Mucosa of stomach (tissue), 1 donor: ENCODE results near the gene PDE4B.

Source experiments
- H3K27me3 ChIP-seq: one replicate; pipeline ENCODE4 v1.7.0; 2013; ENCODE audit warnings: mild to moderate bottlenecking, low read length; ENCODE audit not compliant: control insufficient read depth, insufficient read depth
- H3K36me3 ChIP-seq: one replicate; pipeline ENCODE4 v1.7.0; 2013; ENCODE audit warnings: low read length; ENCODE audit not compliant: control insufficient read depth, insufficient read depth
- H3K4me1 ChIP-seq: one replicate; pipeline ENCODE4 v1.7.0; 2013; ENCODE audit warnings: mild to moderate bottlenecking, low read length; ENCODE audit not compliant: control insufficient read depth, insufficient read depth
- H3K4me3 ChIP-seq: one replicate; pipeline ENCODE4 v1.7.0; 2013; ENCODE audit warnings: low read length
- H3K9ac ChIP-seq: one replicate; pipeline ENCODE4 v1.7.0; 2013; ENCODE audit warnings: mild to moderate bottlenecking, low read length, moderate library complexity
- H3K9me3 ChIP-seq: one replicate; pipeline ENCODE4 v1.7.0; 2013; ENCODE audit warnings: mild to moderate bottlenecking, low read length, moderate library complexity; ENCODE audit not compliant: control insufficient read depth
- donor health status: Pancreatic carcinoma.

The PDE4B gene

GRCh38 chr1:66012106-66012784 lies 219.6 kb downstream of the PDE4B start:
- no peaks in the 10 kb centered on the region for H3K9me3 ChIP-seq
- H3K4me1 ChIP-seq, result no peaks in the 10 kb centered on the region
- no peak overlapping the region for H3K4me3 ChIP-seq
- no peak overlapping the region for H3K9ac ChIP-seq
- no peaks in the 10 kb centered on the region for H3K27me3 ChIP-seq
- H3K36me3 ChIP-seq, result no peaks in the 10 kb centered on the region

GRCh38 chr1:66013371-66013770 lies 220.7 kb downstream of the PDE4B start:
- Histone ChIP-seq H3K9ac (no peak overlapping the region), H3K4me1 (no peaks in the 10 kb centered on the region), H3K36me3 (no peaks in the 10 kb centered on the region), H3K27me3 (no peaks in the 10 kb centered on the region), H3K4me3 (no peak overlapping the region), H3K9me3 (no peaks in the 10 kb centered on the region)

GRCh38 chr1:66022904-66023620 lies 230.4 kb downstream of the PDE4B start:
- Histone ChIP-seq H3K9me3 (no peaks in the 10 kb centered on the region), H3K27me3 (no peaks in the 10 kb centered on the region), H3K36me3 (no peaks in the 10 kb centered on the region), H3K9ac (no peak overlapping the region), H3K4me1 (no peaks in the 10 kb centered on the region), H3K4me3 (no peak overlapping the region)

GRCh38 chr1:66025188-66025587 lies 232.5 kb downstream of the PDE4B start:
- H3K4me1 ChIP-seq, result no peaks in the 10 kb centered on the region
- no peaks in the 10 kb centered on the region for H3K9me3 ChIP-seq
- H3K9ac ChIP-seq, result no peak overlapping the region
- H3K4me3 ChIP-seq, result no peak overlapping the region
- no peaks in the 10 kb centered on the region for H3K27me3 ChIP-seq
- H3K36me3 ChIP-seq, result no peaks in the 10 kb centered on the region

GRCh38 chr1:66028035-66028434 lies 235.3 kb downstream of the PDE4B start:
- Histone ChIP-seq H3K27me3 (no peaks in the 10 kb centered on the region), H3K4me1 (no peaks in the 10 kb centered on the region), H3K4me3 (no peak overlapping the region), H3K36me3 (no peaks in the 10 kb centered on the region), H3K9me3 (no peaks in the 10 kb centered on the region), H3K9ac (no peak overlapping the region)

GRCh38 chr1:66033781-66034180 lies 241.1 kb downstream of the PDE4B start:
- H3K36me3 ChIP-seq, result no peaks in the 10 kb centered on the region
- no peaks in the 10 kb centered on the region for H3K27me3 ChIP-seq
- H3K9me3 ChIP-seq, result no peaks in the 10 kb centered on the region
- no peak overlapping the region for H3K9ac ChIP-seq
- H3K4me3 ChIP-seq, result no peak overlapping the region
- no peaks in the 10 kb centered on the region for H3K4me1 ChIP-seq

GRCh38 chr1:66035616-66036245 lies 243.0 kb downstream of the PDE4B start:
- Histone ChIP-seq H3K27me3 (no peaks in the 10 kb centered on the region), H3K9ac (no peak overlapping the region), H3K4me3 (no peak overlapping the region), H3K9me3 (no peaks in the 10 kb centered on the region), H3K4me1 (no peaks in the 10 kb centered on the region), H3K36me3 (no peaks in the 10 kb centered on the region)

GRCh38 chr1:66041654-66042053 lies 249.0 kb downstream of the PDE4B start:
- no peaks in the 10 kb centered on the region for H3K27me3 ChIP-seq
- H3K9ac ChIP-seq, result no peak overlapping the region
- H3K4me3 ChIP-seq, result no peak overlapping the region
- no peaks in the 10 kb centered on the region for H3K9me3 ChIP-seq
- no peaks in the 10 kb centered on the region for H3K36me3 ChIP-seq
- H3K4me1 ChIP-seq, result no peaks in the 10 kb centered on the region

GRCh38 chr1:66043186-66043585 lies 250.5 kb downstream of the PDE4B start:
- H3K9me3 ChIP-seq, result no peaks in the 10 kb centered on the region
- H3K27me3 ChIP-seq, result peaks cover 3% of the 10 kb centered on the region
- H3K36me3 ChIP-seq, result no peaks in the 10 kb centered on the region
- no peak overlapping the region for H3K9ac ChIP-seq
- no peaks in the 10 kb centered on the region for H3K4me1 ChIP-seq
- no peak overlapping the region for H3K4me3 ChIP-seq

GRCh38 chr1:66044912-66045311 lies 252.2 kb downstream of the PDE4B start:
- no peak overlapping the region for H3K9ac ChIP-seq
- H3K4me3 ChIP-seq, result no peak overlapping the region
- H3K36me3 ChIP-seq, result no peaks in the 10 kb centered on the region
- H3K4me1 ChIP-seq, result no peaks in the 10 kb centered on the region
- peaks cover 5% of the 10 kb centered on the region for H3K27me3 ChIP-seq
- H3K9me3 ChIP-seq, result no peaks in the 10 kb centered on the region

GRCh38 chr1:66046415-66046814 lies 253.7 kb downstream of the PDE4B start:
- no peaks in the 10 kb centered on the region for H3K4me1 ChIP-seq
- H3K27me3 ChIP-seq, result peaks cover 5% of the 10 kb centered on the region
- H3K36me3 ChIP-seq, result no peaks in the 10 kb centered on the region
- H3K9me3 ChIP-seq, result no peaks in the 10 kb centered on the region
- no peak overlapping the region for H3K9ac ChIP-seq
- no peak overlapping the region for H3K4me3 ChIP-seq

GRCh38 chr1:66048011-66048410 lies 255.3 kb downstream of the PDE4B start:
- H3K36me3 ChIP-seq, result no peaks in the 10 kb centered on the region
- H3K9ac ChIP-seq, result no peak overlapping the region
- H3K4me1 ChIP-seq, result no peaks in the 10 kb centered on the region
- H3K9me3 ChIP-seq, result no peaks in the 10 kb centered on the region
- H3K4me3 ChIP-seq, result no peak overlapping the region
- peaks cover 5% of the 10 kb centered on the region for H3K27me3 ChIP-seq
